GM18861 (cell line): ENCODE measurements around the gene PPP2R5B.
"Not testable (repeated sequence)": the region's sequence is repeated elsewhere in the genome, so short reads cannot be mapped to it uniquely, and the experiment has no call there.

ENCODE experiments used
- ATAC-seq: cut with Tn5 transposase; IDR thresholded peaks from one replicate; pipeline ENCODE4 v1.9.1; 2021; ENCODE audit not compliant: unreplicated experiment

The PPP2R5B gene

DNA sequence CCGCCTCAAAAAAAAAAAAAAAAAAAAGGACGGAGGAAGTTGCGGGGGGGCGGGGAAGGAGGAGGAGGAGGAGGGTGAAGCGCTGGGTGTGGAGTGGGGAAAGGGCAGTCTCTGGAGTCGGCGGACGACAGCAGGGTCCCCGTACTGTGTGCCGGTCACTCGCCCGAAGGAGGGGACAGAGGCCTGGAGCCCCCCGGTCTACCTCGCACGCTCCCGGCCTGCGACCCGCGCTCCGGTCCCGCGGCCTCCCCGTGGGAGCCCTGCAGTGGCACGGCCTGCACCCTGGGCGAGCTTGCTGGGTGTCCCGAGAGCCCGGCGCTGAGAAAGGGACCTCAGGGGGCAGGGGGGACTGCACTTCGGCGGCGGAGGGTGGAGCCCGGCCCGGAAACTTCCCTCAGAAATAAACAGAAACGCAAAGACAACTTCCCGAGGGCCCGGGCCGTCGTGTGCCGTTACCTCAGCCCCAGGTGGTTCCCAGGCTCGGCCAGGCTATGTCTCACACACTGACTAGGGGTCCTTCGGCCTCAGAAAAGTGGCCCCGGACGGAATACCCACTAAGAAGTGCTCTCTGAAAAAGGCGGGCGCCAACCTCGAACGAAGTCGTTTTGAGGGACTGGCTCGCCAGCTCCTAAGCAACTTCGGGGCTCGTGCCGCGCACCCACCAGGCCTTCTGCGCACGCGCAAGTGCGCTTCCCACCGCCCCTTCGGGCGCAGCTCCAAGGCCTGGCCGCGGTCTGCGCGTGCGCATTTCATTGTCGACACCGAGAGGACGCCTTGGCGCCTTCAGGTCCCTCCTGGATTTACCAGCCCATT, 47.1 kb downstream of the PPP2R5B start, which contains the start of gene MAJIN:
Gene MAJIN, minus strand, starts transcription at position 688 of the 813 bp plus-strand sequence. CDS start 12,703 bp downstream, outside the sequence.
- ATAC-seq = no peak

GRCh38 chr11:64974124-64974523, 49.6 kb downstream of the PPP2R5B start:
- no peak for ATAC-seq

DNA sequence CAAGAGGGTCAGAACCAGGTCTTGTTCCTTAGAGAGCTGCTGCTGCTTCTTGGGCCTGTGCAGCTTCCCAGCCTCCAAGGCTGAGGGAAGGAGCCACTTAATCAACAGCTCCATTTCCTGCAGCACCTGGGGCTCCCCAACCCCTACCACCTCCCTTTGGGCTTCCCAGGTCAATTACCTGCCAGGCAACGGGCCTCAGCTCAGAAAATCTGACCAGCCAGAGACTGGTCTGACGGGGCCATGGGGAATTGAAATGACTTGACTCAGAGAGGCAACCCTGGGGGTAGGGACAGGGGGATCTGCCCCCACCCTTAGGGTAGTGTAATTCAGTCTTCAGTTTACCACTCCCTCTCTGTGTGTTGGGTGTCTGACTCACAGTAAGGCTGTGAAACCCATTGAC, 52.2 kb downstream of the PPP2R5B start:
- ATAC-seq = no peak

- ATAC-seq = not testable (repeated sequence)
Measured at GRCh38 chr11:64983339-64983738, 58.9 kb downstream of the PPP2R5B start.
